ENCODE data around the gene TIMP3. TPM values are rescaled to one million over a fixed set of nuclear protein-coding genes. Genes with fewer than 3 reads are reported as not detected.

TIMP3 gene
- polyA plus RNA-seq, 1 donor (not counting 4 experiments of a cell fraction or from before 2014, with no cell fraction given): 34.3 TPM

GRCh38 chr22:32814285-32814860 is 12.9 kb downstream of the TIMP3 start:
- TF ChIP-seq CTCF (optimal IDR thresholded peaks at IDR 0.05 in 1 of 3, IDR thresholded peaks at IDR 0.05 in 1 of 3, conservative IDR thresholded peaks at IDR 0.05 in 1 of 3; ENCODE audit: extremely low read depth in 1 of 3, insufficient read depth in 2 of 3, low read length in 3 of 3) (no peak), EZH2 (IDR thresholded peaks at IDR 0.05; ENCODE audit: low read length) (no peak)
- DNase-seq (ENCODE audit: low read depth, low spot score): no peak
- H3K4me2 ChIP-seq (ENCODE audit: control insufficient read depth, extremely low read depth, insufficient read depth, low read depth, low read length): no peak overlapping the region
- H3K36me3 ChIP-seq (ENCODE audit: control insufficient read depth in 2 of 2, extremely low read depth in 1 of 2, insufficient read depth in 2 of 2, low read length in 2 of 2): no peaks in the 10 kb centered on the region
- H3K9me1 ChIP-seq (ENCODE audit: control insufficient read depth, extremely low read depth, insufficient read depth, low read length): peaks cover 2% of the 10 kb centered on the region
- H3K9ac ChIP-seq (ENCODE audit: control insufficient read depth, extremely low read depth, insufficient read depth, low read length): no peak overlapping the region
- H3K9me3 ChIP-seq (ENCODE audit: control insufficient read depth, low read depth, low read length): no peaks in the 10 kb centered on the region
- H3K4me3 ChIP-seq (ENCODE audit: control insufficient read depth in 2 of 3, extremely low read depth in 1 of 3, insufficient read depth in 2 of 3, low read depth in 1 of 3, low read length in 3 of 3): no peak overlapping the region
- no peaks in the 10 kb centered on the region for H3K79me2 ChIP-seq (ENCODE audit: control insufficient read depth, insufficient read depth, low read length)
- H3K27me3 ChIP-seq (ENCODE audit: control insufficient read depth, extremely low read depth, insufficient read depth, low read length): no peaks in the 10 kb centered on the region
- no peaks in the 10 kb centered on the region for H4K20me1 ChIP-seq (ENCODE audit: control insufficient read depth, extremely low read depth, insufficient read depth, low read length)
- no peak overlapping the region for H3K27ac ChIP-seq (ENCODE audit: control insufficient read depth, insufficient read depth, low read length)
- FAIRE-seq: no peak
- H2AFZ ChIP-seq (ENCODE audit: control insufficient read depth, low read length): no peak overlapping the region
- dilution Hi-C loops (cut with MboI; ENCODE audit: extremely low pct_ligation_motif_present, low sequenced_read_pairs): no loop called here
- peaks cover 3% of the 10 kb centered on the region for H3K4me1 ChIP-seq (ENCODE audit: control insufficient read depth, extremely low read depth, insufficient read depth, low read length)

GRCh38 chr22:32815059-32815458 is 13.6 kb downstream of the TIMP3 start:
- Histone ChIP-seq H3K36me3 (ENCODE audit: control insufficient read depth in 2 of 2, extremely low read depth in 1 of 2, insufficient read depth in 2 of 2, low read length in 2 of 2) (no peaks in the 10 kb centered on the region), H3K27ac (ENCODE audit: control insufficient read depth, insufficient read depth, low read length) (no peak overlapping the region), H2AFZ (ENCODE audit: control insufficient read depth, low read length) (no peak overlapping the region), H3K4me1 (ENCODE audit: control insufficient read depth, extremely low read depth, insufficient read depth, low read length) (peaks cover 10% of the 10 kb centered on the region), H3K4me2 (ENCODE audit: control insufficient read depth, extremely low read depth, insufficient read depth, low read depth, low read length) (no peak overlapping the region), H3K9me3 (ENCODE audit: control insufficient read depth, low read depth, low read length) (no peaks in the 10 kb centered on the region), H3K79me2 (ENCODE audit: control insufficient read depth, insufficient read depth, low read length) (no peaks in the 10 kb centered on the region), H3K9ac (ENCODE audit: control insufficient read depth, extremely low read depth, insufficient read depth, low read length) (no peak overlapping the region), H3K27me3 (ENCODE audit: control insufficient read depth, extremely low read depth, insufficient read depth, low read length) (no peaks in the 10 kb centered on the region), H3K9me1 (ENCODE audit: control insufficient read depth, extremely low read depth, insufficient read depth, low read length) (peaks cover 2% of the 10 kb centered on the region), H4K20me1 (ENCODE audit: control insufficient read depth, extremely low read depth, insufficient read depth, low read length) (no peaks in the 10 kb centered on the region), H3K4me3 (ENCODE audit: control insufficient read depth in 2 of 3, extremely low read depth in 1 of 3, insufficient read depth in 2 of 3, low read depth in 1 of 3, low read length in 3 of 3) (no peak overlapping the region)
- FAIRE-seq (no peak), DNase-seq (ENCODE audit: low read depth, low spot score) (no peak)
- dilution Hi-C loops (cut with MboI; ENCODE audit: extremely low pct_ligation_motif_present, low sequenced_read_pairs): no loop called here
- TF ChIP-seq EZH2 (IDR thresholded peaks at IDR 0.05; ENCODE audit: low read length): no peak
- no peak for TF ChIP-seq CTCF (optimal IDR thresholded peaks at IDR 0.05 in 1 of 3, IDR thresholded peaks at IDR 0.05 in 1 of 3, conservative IDR thresholded peaks at IDR 0.05 in 1 of 3; ENCODE audit: extremely low read depth in 1 of 3, insufficient read depth in 2 of 3, low read length in 3 of 3)
